Ramos (cell line): Measurements from ENCODE around the gene GUCY1A2.

Experiments used
- in situ Hi-C: fragments of 300-500 bp; cut with MboI; formaldehyde crosslinking; loops from one replicate; pipeline ENCODE4 v1.14.3; 2022; ENCODE audit warnings: low sequenced_read_pairs; ENCODE audit not compliant: unreplicated experiment

The GUCY1A2 gene

GRCh38 chr11:106684944-106685343 is 333.3 kb downstream of the GUCY1A2 start:
- in situ Hi-C loops: no loop called here

- in situ Hi-C loops: no loop called here
Measured at GRCh38 chr11:106683435-106683834, 334.8 kb downstream of the GUCY1A2 start.

GRCh38 chr11:106681435-106681834 is 336.8 kb downstream of the GUCY1A2 start:
- in situ Hi-C loops: no loop called here

GRCh38 chr11:106679581-106679980 is 338.7 kb downstream of the GUCY1A2 start:
- in situ Hi-C loops: no loop called here

GRCh38 chr11:106679181-106679580 is 339.1 kb downstream of the GUCY1A2 start:
- in situ Hi-C loops: no loop called here

GRCh38 chr11:106670069-106670468 is 348.2 kb downstream of the GUCY1A2 start:
- in situ Hi-C loops: no loop called here

- in situ Hi-C loops: no loop called here
Measured at GRCh38 chr11:106668147-106668546, 350.1 kb downstream of the GUCY1A2 start.

- in situ Hi-C loops: no loop called here
Measured at GRCh38 chr11:106656646-106657045, 361.6 kb downstream of the GUCY1A2 start.

GRCh38 chr11:106644824-106645223 is 373.5 kb downstream of the GUCY1A2 start:
- in situ Hi-C loops: no loop called here

GRCh38 chr11:106642331-106642730 is 375.9 kb downstream of the GUCY1A2 start:
- in situ Hi-C loops: no loop called here

GRCh38 chr11:106632283-106632682 is 386.0 kb downstream of the GUCY1A2 start:
- in situ Hi-C loops: no loop called here

GRCh38 chr11:106627694-106628093 is 390.6 kb downstream of the GUCY1A2 start:
- in situ Hi-C loops: no loop called here

- in situ Hi-C loops: no loop called here
Measured at GRCh38 chr11:106625566-106625965, 392.7 kb downstream of the GUCY1A2 start.

GRCh38 chr11:106624377-106624776 is 393.9 kb downstream of the GUCY1A2 start:
- in situ Hi-C loops: no loop called here
